ENCODE data around the gene VTI1B.

DNA sequence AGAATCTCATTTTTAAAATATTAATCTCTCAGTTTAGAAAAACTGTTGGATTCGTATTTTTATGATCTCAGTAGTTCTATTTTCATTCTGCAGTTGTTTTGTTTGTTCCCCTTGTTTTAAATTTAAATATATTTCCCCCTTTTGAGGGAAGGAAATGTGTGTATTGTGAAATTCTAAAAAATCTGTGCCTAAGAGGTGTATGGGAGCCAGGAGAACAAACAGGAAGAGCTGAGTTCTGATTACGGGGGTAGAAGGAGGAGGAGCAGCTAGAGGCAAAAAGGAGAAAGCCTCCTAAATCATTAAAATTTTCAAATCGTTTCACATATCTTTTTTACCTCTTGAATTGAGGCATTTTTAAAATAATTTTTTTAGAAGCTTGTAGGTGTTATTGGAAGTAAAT, 29.6 kb upstream of the VTI1B start:
- no peak for TF ChIP-seq EZH2phosphoT487 (IDR thresholded peaks at IDR 0.05; ENCODE audit: borderline replicate concordance, low read depth, low read length)
- TF ChIP-seq, protein P1, sequence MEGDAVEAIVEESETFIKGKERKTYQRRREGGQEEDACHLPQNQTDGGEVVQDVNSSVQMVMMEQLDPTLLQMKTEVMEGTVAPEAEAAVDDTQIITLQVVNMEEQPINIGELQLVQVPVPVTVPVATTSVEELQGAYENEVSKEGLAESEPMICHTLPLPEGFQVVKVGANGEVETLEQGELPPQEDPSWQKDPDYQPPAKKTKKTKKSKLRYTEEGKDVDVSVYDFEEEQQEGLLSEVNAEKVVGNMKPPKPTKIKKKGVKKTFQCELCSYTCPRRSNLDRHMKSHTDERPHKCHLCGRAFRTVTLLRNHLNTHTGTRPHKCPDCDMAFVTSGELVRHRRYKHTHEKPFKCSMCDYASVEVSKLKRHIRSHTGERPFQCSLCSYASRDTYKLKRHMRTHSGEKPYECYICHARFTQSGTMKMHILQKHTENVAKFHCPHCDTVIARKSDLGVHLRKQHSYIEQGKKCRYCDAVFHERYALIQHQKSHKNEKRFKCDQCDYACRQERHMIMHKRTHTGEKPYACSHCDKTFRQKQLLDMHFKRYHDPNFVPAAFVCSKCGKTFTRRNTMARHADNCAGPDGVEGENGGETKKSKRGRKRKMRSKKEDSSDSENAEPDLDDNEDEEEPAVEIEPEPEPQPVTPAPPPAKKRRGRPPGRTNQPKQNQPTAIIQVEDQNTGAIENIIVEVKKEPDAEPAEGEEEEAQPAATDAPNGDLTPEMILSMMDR (conservative IDR thresholded peaks at IDR 0.05; ENCODE audit: low read length): no peak

All from OCI-LY7 (cell line).